Measurements from ENCODE around the gene HMGCLL1.

The HMGCLL1 gene

DNA sequence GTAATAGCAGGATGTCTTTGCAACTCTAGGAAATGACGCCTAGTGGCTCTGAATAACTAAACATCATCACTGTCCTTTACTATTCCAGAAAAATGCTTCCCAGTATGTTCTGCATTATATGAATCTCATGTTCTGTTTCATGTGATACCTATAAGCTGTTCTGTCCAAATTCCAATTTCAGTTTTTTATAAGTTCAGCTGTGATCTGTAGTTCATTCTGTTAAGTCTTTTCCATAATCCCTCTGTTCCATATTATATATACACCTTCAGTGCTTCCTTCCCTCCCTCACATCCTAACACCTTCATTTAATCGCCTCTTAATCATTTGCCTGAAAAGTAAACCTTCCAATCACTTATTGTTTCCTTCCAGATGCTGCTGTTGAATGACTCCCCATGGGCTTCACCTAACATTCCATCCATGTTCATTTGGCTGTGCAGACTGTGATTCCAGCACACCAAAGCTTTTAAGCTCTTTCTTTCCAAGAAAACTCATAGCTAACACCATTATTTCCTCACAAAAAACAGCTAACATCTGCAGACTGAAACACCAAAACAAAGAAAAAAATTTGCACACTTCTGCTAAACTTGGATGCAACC is 18.6 kb downstream of the HMGCLL1 start:
- Mint-ChIP-seq H3K27ac (no peak overlapping the region), H3K4me3 (no peak overlapping the region), H3K36me3 (ENCODE audit: low read depth) (no peaks in the 10 kb centered on the region), H3K9me3 (peaks cover 3% of the 10 kb centered on the region), H3K4me1 (ENCODE audit: low read depth) (no peaks in the 10 kb centered on the region), H3K27me3 (no peaks in the 10 kb centered on the region)

DNA sequence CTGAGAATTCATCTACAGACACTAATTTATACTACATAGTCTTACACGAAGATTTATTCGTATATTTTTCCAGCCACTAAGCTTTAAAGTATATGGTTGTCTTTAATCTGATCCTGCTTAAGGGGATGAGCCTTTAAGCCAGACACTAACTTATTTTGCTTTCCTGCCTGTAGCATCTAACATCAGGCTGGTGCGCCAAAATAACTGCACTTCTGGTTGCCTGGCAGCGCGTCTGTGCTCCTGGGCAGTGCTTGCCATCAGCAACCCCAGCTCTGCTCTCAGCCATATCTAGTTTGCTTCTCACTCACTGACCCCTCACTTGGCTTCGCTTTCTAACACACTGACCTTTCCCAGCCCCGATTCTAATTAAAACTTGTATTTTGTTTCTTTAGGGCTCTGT is 21.8 kb downstream of the HMGCLL1 start:
- Mint-ChIP-seq H3K27me3 (no peaks in the 10 kb centered on the region), H3K36me3 (ENCODE audit: low read depth) (no peaks in the 10 kb centered on the region), H3K4me3 (no peak overlapping the region), H3K4me1 (ENCODE audit: low read depth) (no peaks in the 10 kb centered on the region), H3K9me3 (peaks cover 3% of the 10 kb centered on the region), H3K27ac (no peak overlapping the region)

GRCh38 chr6:55545791-55546190 is 33.2 kb downstream of the HMGCLL1 start:
- Mint-ChIP-seq H3K4me1 (ENCODE audit: low read depth) (no peaks in the 10 kb centered on the region), H3K36me3 (ENCODE audit: low read depth) (no peaks in the 10 kb centered on the region), H3K4me3 (no peak overlapping the region), H3K27me3 (no peaks in the 10 kb centered on the region), H3K9me3 (no peaks in the 10 kb centered on the region), H3K27ac (no peak overlapping the region)

DNA sequence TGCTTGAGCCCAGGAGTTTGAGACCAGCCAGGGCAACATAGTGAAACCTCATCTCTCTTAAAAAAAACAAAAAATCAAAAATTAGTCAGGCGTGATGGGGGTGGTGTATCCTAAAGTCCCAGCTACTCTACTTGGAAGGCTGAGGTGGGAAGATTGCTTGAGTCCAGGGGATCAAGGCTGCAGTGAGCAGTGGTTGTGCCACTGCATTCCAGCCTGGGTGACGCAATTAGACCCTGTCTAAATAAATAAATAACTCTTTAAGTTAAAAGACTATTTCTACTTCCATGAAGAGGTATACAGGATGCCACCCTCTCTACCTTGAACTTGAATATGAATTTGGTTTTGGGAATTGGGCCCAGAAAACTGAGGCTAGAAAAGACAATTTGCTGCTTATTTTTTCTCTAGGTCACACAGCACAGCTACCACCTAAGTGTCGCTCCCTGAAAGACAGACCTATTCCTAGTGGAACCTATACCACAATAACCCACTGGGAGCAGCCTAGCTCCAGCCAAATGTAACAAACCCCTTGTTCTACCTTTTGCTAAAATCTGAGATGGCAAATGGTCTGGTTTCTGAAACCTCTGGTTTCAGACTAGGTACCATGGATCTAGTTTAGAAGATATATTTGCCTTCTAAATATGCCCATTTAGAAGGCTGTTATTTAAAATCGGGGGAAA is 35.2 kb downstream of the HMGCLL1 start:
- Mint-ChIP-seq H3K9me3 (peaks cover 11% of the 10 kb centered on the region), H3K4me1 (ENCODE audit: low read depth) (no peaks in the 10 kb centered on the region), H3K36me3 (ENCODE audit: low read depth) (no peaks in the 10 kb centered on the region), H3K27ac (no peak overlapping the region), H3K27me3 (no peaks in the 10 kb centered on the region), H3K4me3 (no peak overlapping the region)

DNA sequence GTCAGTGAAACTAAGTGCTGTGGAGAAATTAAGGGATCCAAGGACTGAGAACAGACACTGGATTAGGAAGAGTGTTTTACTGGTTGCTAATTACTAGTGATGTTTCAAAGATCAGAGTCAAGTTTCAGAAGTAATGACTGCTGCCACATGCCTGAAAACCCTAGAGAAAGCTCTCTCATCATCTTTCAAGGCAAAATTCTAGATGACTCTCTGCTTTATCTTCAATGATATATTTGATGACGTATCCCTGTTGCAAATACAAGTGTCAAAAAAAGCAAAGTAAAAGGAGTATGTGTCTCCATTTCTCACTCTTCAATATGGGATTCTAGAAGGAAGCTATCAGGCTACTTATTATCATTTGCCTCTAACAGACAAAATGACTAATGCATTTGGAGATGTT is 38.0 kb downstream of the HMGCLL1 start:
- Mint-ChIP-seq H3K36me3 (ENCODE audit: low read depth) (no peaks in the 10 kb centered on the region), H3K27ac (no peak overlapping the region), H3K9me3 (peaks cover 11% of the 10 kb centered on the region), H3K27me3 (no peaks in the 10 kb centered on the region), H3K4me3 (no peak overlapping the region), H3K4me1 (ENCODE audit: low read depth) (no peaks in the 10 kb centered on the region)

DNA sequence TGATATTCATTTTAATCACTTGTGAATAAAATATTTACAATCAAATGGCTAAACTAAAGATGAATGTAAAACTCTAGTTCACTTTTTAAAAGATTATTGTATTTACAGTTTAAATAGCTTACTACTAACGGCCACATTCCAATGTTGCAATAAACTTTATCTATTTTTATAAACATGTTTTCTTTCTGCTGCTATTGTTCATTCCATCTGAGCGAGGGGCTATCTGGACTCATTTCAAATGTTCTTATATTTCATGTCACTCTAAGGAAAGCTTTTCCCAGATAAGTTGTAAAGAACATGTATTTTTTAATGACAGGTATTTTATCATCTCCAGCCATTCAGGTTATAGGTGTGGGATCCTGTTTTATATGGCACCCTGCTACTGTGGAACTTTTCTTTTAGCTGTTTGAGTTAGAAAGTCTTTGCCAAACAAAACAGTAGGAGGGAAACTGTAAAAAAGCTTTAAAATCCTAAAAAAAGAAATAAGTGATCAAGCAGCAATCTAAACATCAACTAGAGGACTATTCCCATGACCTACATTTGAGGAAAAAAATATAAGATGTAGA is 42.5 kb downstream of the HMGCLL1 start:
- no peak overlapping the region for H3K27ac Mint-ChIP-seq
- no peaks in the 10 kb centered on the region for H3K36me3 Mint-ChIP-seq (ENCODE audit: low read depth)
- no peaks in the 10 kb centered on the region for H3K4me1 Mint-ChIP-seq (ENCODE audit: low read depth)
- H3K27me3 Mint-ChIP-seq, result no peaks in the 10 kb centered on the region
- peaks cover 15% of the 10 kb centered on the region for H3K9me3 Mint-ChIP-seq
- H3K4me3 Mint-ChIP-seq, result no peak overlapping the region

GRCh38 chr6:55531496-55531895 is 47.5 kb downstream of the HMGCLL1 start:
- Mint-ChIP-seq H3K27ac (no peak overlapping the region), H3K36me3 (ENCODE audit: low read depth) (no peaks in the 10 kb centered on the region), H3K9me3 (peaks cover 4% of the 10 kb centered on the region), H3K4me3 (no peak overlapping the region), H3K27me3 (no peaks in the 10 kb centered on the region), H3K4me1 (ENCODE audit: low read depth) (no peaks in the 10 kb centered on the region)

GRCh38 chr6:55530931-55531330 is 48.1 kb downstream of the HMGCLL1 start:
- H3K4me1 Mint-ChIP-seq (ENCODE audit: low read depth), result no peaks in the 10 kb centered on the region
- H3K27me3 Mint-ChIP-seq, result no peaks in the 10 kb centered on the region
- H3K9me3 Mint-ChIP-seq, result peaks cover 4% of the 10 kb centered on the region
- no peaks in the 10 kb centered on the region for H3K36me3 Mint-ChIP-seq (ENCODE audit: low read depth)
- H3K4me3 Mint-ChIP-seq, result no peak overlapping the region
- no peak overlapping the region for H3K27ac Mint-ChIP-seq

DNA sequence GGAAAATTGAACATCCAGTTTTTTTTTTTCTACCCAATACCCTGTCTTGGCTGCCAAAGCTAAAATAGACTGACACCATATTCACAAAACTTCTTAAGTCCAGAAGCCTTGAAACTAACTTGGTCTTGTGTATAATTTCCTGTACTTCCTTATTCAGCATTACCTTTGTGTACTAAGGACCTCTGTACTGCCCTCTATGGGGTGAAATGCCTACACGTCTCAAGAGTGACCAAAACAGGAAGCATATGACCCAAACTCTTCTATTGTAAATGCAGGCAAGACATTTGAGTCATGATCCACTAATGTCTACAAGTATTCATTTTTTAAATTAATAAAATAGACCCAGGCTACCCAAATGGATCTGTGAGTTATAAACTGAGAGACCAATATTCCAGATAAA is 50.4 kb downstream of the HMGCLL1 start:
- Mint-ChIP-seq H3K27me3 (no peaks in the 10 kb centered on the region), H3K36me3 (ENCODE audit: low read depth) (no peaks in the 10 kb centered on the region), H3K27ac (no peak overlapping the region), H3K9me3 (peaks cover 4% of the 10 kb centered on the region), H3K4me1 (ENCODE audit: low read depth) (no peaks in the 10 kb centered on the region), H3K4me3 (no peak overlapping the region)

DNA sequence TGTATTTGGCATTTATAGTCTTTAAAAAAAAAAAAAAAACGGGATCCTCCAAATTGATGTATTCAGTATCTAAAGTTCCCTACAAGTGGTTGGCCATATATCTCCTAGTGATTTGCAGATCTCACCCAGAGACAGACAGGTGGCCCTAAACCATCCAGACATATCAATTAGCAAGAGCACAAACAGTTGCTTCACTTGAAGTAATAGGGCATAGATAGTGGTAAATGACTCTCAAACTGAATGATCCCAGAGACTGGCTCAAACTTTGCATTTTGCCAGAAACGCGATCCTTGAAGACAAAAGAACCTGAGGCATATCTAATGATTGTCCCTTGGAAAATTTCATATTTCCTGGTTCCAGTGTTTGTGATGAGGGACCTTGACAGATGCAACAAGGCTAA is 54.6 kb downstream of the HMGCLL1 start:
- Mint-ChIP-seq H3K27me3 (no peaks in the 10 kb centered on the region), H3K36me3 (ENCODE audit: low read depth) (no peaks in the 10 kb centered on the region), H3K4me1 (ENCODE audit: low read depth) (no peaks in the 10 kb centered on the region), H3K27ac (no peak overlapping the region), H3K4me3 (no peak overlapping the region), H3K9me3 (peaks cover 4% of the 10 kb centered on the region)

- no peak overlapping the region for H3K27ac Mint-ChIP-seq
- H3K4me1 Mint-ChIP-seq (ENCODE audit: low read depth), result no peaks in the 10 kb centered on the region
- H3K27me3 Mint-ChIP-seq, result no peaks in the 10 kb centered on the region
- no peak overlapping the region for H3K4me3 Mint-ChIP-seq
- H3K9me3 Mint-ChIP-seq, result no peaks in the 10 kb centered on the region
- H3K36me3 Mint-ChIP-seq (ENCODE audit: low read depth), result no peaks in the 10 kb centered on the region
These were observed 60.4 kb downstream of the HMGCLL1 start for GRCh38 chr6:55518529-55519060.

- no peaks in the 10 kb centered on the region for H3K27me3 Mint-ChIP-seq
- H3K4me1 Mint-ChIP-seq (ENCODE audit: low read depth), result no peaks in the 10 kb centered on the region
- no peaks in the 10 kb centered on the region for H3K36me3 Mint-ChIP-seq (ENCODE audit: low read depth)
- no peak overlapping the region for H3K27ac Mint-ChIP-seq
- H3K4me3 Mint-ChIP-seq, result no peak overlapping the region
- peaks cover 3% of the 10 kb centered on the region for H3K9me3 Mint-ChIP-seq
These were observed 62.3 kb downstream of the HMGCLL1 start for GRCh38 chr6:55516736-55517135.

GRCh38 chr6:55512904-55513303 is 66.1 kb downstream of the HMGCLL1 start:
- no peaks in the 10 kb centered on the region for H3K27me3 Mint-ChIP-seq
- no peak overlapping the region for H3K4me3 Mint-ChIP-seq
- no peaks in the 10 kb centered on the region for H3K4me1 Mint-ChIP-seq (ENCODE audit: low read depth)
- peaks cover 8% of the 10 kb centered on the region for H3K9me3 Mint-ChIP-seq
- H3K27ac Mint-ChIP-seq, result no peak overlapping the region
- H3K36me3 Mint-ChIP-seq (ENCODE audit: low read depth), result no peaks in the 10 kb centered on the region

DNA sequence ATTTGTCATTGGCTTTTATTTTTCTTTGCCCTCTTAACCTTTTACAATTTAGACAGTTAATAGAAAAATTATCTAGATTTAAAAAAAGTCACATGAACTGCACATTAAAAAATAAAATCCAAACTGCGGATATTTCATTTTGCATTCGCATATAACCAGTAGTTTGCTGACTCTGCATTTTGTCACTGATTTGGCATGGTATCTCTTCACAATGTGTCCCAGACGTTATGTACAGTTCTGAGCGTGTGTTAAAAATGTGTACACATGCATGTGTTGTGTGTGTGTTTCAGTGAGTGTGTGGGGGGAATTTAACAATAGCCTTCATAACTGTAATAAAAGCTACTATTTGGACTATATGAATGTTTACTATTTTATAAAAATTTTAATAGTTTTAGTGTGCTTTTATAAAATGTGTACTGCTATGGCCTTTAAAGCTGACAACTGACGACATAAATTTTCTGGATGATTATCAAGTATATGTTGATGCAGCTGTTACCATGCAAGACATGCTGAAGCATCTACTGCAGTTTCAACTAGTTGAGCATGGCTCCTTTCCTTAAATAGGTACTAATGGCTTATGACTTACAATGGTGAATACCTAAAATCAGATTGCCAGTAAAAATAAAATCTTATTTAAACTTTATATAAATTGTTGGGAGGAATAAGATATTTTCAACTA is 67.7 kb downstream of the HMGCLL1 start:
- peaks cover 8% of the 10 kb centered on the region for H3K9me3 Mint-ChIP-seq
- no peaks in the 10 kb centered on the region for H3K36me3 Mint-ChIP-seq (ENCODE audit: low read depth)
- H3K27ac Mint-ChIP-seq, result no peak overlapping the region
- no peak overlapping the region for H3K4me3 Mint-ChIP-seq
- H3K27me3 Mint-ChIP-seq, result no peaks in the 10 kb centered on the region
- H3K4me1 Mint-ChIP-seq (ENCODE audit: low read depth), result no peaks in the 10 kb centered on the region

DNA sequence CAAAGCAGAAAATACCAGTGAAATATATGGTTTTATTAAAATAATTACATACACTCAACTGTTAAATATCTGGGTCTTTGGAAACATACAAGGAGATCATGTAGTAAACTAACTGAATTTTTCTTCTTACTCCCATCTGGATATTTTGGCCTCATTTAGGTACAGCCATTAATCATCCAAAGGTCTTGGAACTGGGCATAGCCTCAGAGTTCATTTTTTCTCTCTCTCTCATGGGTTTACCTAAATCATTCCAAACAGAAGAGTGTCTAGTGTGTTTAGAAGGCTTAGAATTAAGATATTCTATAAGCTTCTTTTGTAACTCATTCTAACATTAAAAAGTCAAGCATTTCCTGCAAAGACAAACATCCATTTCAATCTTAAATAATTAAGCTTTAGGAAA is 79.4 kb downstream of the HMGCLL1 start:
- peaks cover 4% of the 10 kb centered on the region for H3K9me3 Mint-ChIP-seq
- no peaks in the 10 kb centered on the region for H3K36me3 Mint-ChIP-seq (ENCODE audit: low read depth)
- H3K27ac Mint-ChIP-seq, result no peak overlapping the region
- H3K4me1 Mint-ChIP-seq (ENCODE audit: low read depth), result no peaks in the 10 kb centered on the region
- no peaks in the 10 kb centered on the region for H3K27me3 Mint-ChIP-seq
- H3K4me3 Mint-ChIP-seq, result no peak overlapping the region
